ENCODE measurements around the gene TRMT44. TPM values are rescaled to one million over a fixed set of nuclear protein-coding genes. Genes with fewer than 3 reads are reported as not detected.
"Not testable (repeated sequence)": the region's sequence is repeated elsewhere in the genome, so short reads cannot be mapped to it uniquely, and the experiment has no call there.

Gene TRMT44
- total and polyA plus RNA-seq, 7 experiments from 2014 or later: 13.8 to 33.7 (median 29.3) TPM

DNA sequence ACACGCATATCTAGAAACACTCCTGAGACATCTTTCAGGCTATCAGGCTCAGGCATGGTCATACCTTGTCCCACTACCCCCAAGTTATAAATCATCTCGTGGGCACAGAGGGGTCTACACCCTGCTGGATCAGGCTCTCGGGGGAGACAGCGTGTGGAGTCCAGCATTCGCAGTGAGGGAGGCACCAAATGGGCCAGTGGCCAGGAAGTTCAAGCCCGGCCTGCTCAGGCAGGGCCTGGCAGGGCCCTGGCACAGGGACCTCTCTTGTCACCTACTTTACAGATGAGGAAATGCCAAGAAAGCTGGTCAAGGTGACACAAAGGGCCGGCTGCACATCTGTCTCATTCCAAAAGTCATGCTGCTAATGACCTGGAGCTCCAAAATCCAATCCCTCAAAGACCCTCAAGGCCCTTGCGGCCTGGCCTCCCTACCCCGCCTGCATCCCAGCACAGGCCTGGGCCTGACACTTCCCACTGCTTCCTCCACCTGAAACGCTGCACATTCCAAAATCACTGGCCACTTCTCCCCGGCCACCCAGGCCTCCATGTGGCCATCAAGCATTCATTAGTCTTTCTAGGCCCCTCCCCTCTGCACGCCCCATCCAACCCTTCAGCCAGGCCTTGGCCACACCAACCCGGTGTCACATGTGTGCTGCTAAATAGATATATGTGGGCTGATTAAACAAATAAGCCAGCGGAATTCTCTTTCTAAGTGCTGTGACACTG is 35.6 kb upstream of the TRMT44 start:
- Mint-ChIP-seq H3K27me3 (no peaks in the 10 kb centered on the region), H3K27ac (peak overlapping the region in 2 of 9 donors; percentile 46 to 50), H3K36me3 (peaks cover 0 to 42% (median 7%) of the 10 kb centered on the region in 5 donors), H3K4me1 (peaks cover 0 to 9% (median 0%) of the 10 kb centered on the region in 7 donors), H3K4me3 (no peak overlapping the region), H3K9me3 (no peaks in the 10 kb centered on the region)
- no peak for DNase-seq
- ChIA-PET POLR2A (no interaction called here), CTCF (interaction anchor here (0.9 kb wide), 1 partner anchor 228 kb away, joined by 3 read pairs; no protein-coding TSS in a partner anchor)
- no peak for ATAC-seq
- no peak overlapping the region for H3K27ac ChIP-seq (ENCODE audit: low read depth, low read length)
- peaks cover 0 to 46% (median 0%) of the 10 kb centered on the region in 3 experiments for H3K36me3 ChIP-seq (ENCODE audit: control insufficient read depth in 2 of 3, insufficient read depth in 3 of 3, low read length in 3 of 3)
- intact Hi-C loops (cut with micrococcal nuclease): no loop called here
- H3K4me3 ChIP-seq (ENCODE audit: low read length): no peak overlapping the region
- H3K9me3 ChIP-seq (ENCODE audit: control insufficient read depth in 2 of 3, low read length in 3 of 3): no peaks in the 10 kb centered on the region
- no peaks in the 10 kb centered on the region for H3K27me3 ChIP-seq (ENCODE audit: control insufficient read depth in 2 of 2, insufficient read depth in 2 of 2, low read length in 2 of 2)
- peaks cover 0 to 2% of the 10 kb centered on the region in 2 donors for H3K4me1 ChIP-seq (ENCODE audit: control insufficient read depth in 2 of 2, insufficient read depth in 2 of 2, low read length in 2 of 2)

DNA sequence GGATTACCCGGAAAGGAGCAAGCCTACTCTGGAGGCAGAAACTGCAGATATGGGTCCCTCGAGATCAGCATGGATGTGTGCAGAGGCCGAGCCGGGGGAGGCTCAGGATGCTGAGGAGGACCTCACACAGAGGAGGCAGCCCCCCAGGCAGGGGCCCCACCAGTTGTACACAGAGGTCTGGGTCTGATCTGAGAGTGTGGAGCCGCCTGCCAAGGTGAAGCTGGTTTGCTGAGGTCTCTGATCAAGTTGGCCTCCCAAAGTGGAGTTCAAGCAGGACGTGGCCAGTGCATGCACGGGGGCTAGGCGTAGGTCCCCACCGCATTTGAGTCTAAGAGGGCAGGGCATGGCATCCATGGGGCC is 35.1 kb upstream of the TRMT44 start:
- Histone ChIP-seq H3K27me3 (ENCODE audit: control insufficient read depth in 2 of 2, insufficient read depth in 2 of 2, low read length in 2 of 2) (no peaks in the 10 kb centered on the region), H3K36me3 (ENCODE audit: control insufficient read depth in 2 of 3, insufficient read depth in 3 of 3, low read length in 3 of 3) (peaks cover 0 to 47% (median 0%) of the 10 kb centered on the region in 3 experiments), H3K4me3 (ENCODE audit: low read length) (no peak overlapping the region), H3K4me1 (ENCODE audit: control insufficient read depth in 2 of 2, insufficient read depth in 2 of 2, low read length in 2 of 2) (peaks cover 0 to 7% of the 10 kb centered on the region in 2 donors), H3K27ac (ENCODE audit: low read depth, low read length) (no peak overlapping the region), H3K9me3 (ENCODE audit: control insufficient read depth in 2 of 3, low read length in 3 of 3) (no peaks in the 10 kb centered on the region)
- peaks cover 0 to 42% (median 7%) of the 10 kb centered on the region in 5 donors for H3K36me3 Mint-ChIP-seq
- ChIA-PET CTCF (interaction anchor here (0.9 kb wide), 1 partner anchor 229 kb away, joined by 3 read pairs; no protein-coding TSS in a partner anchor), POLR2A (no interaction called here)
- DNase-seq: no peak
- H3K4me3 Mint-ChIP-seq: no peak overlapping the region
- no peaks in the 10 kb centered on the region for H3K27me3 Mint-ChIP-seq
- intact Hi-C loops (cut with micrococcal nuclease): no loop called here
- peaks cover 0 to 10% (median 0%) of the 10 kb centered on the region in 7 donors for H3K4me1 Mint-ChIP-seq
- peak overlapping the region in 1 of 9 donors; percentile 50 for H3K27ac Mint-ChIP-seq
- no peak for ATAC-seq
- H3K9me3 Mint-ChIP-seq: no peaks in the 10 kb centered on the region

- Mint-ChIP-seq H3K36me3 (peaks cover 0 to 42% (median 9%) of the 10 kb centered on the region in 5 donors), H3K4me1 (peaks cover 0 to 14% (median 0%) of the 10 kb centered on the region in 7 donors)
- ATAC-seq; POLR2A ChIA-PET; H3K4me1 ChIP-seq (ENCODE audit: control insufficient read depth in 2 of 2, insufficient read depth in 2 of 2, low read length in 2 of 2); H3K27me3 ChIP-seq (ENCODE audit: control insufficient read depth in 2 of 2, insufficient read depth in 2 of 2, low read length in 2 of 2); DNase-seq; H3K27ac ChIP-seq (ENCODE audit: low read depth, low read length); H3K9me3 Mint-ChIP-seq; H3K27ac Mint-ChIP-seq; H3K4me3 ChIP-seq (ENCODE audit: low read length); intact Hi-C loops (cut with micrococcal nuclease); H3K4me3 Mint-ChIP-seq; H3K27me3 Mint-ChIP-seq; H3K9me3 ChIP-seq (ENCODE audit: control insufficient read depth in 2 of 3, low read length in 3 of 3): not testable (repeated sequence)
- CTCF ChIA-PET: interaction anchor here (0.7 kb wide), 1 partner anchor 231 kb away, joined by 3 read pairs; no protein-coding TSS in a partner anchor
- H3K36me3 ChIP-seq (ENCODE audit: control insufficient read depth in 2 of 3, insufficient read depth in 3 of 3, low read length in 3 of 3): peaks cover 0 to 55% (median 0%) of the 10 kb centered on the region in 3 experiments
Observed at GRCh38 chr4:8406887-8407286, 33.7 kb upstream of the TRMT44 start.

DNA sequence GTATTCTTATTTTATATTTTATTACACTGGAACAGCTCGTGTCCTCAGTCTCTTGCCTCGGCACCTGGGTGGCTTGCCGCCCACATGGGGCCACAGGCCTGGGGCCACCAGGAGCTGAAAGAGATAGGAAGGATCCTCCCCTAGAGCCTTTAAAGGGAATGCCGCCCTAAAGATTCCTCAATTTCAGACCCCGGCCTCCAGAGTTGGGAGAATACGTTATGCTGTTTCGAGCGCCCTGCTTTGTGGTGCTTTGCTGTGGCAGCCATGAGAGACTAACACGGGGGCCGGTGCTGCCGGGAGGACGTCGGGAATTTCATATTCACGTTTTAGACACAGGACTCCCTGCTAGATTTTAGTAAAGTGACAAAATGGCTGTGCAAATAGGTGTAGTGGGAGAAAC is 33.3 kb upstream of the TRMT44 start:
- ATAC-seq: no peak
- Mint-ChIP-seq H3K9me3 (no peaks in the 10 kb centered on the region), H3K4me1 (peaks cover 0 to 14% (median 3%) of the 10 kb centered on the region in 7 donors), H3K27me3 (no peaks in the 10 kb centered on the region), H3K4me3 (no peak overlapping the region), H3K36me3 (peaks cover 0 to 44% (median 9%) of the 10 kb centered on the region in 5 donors), H3K27ac (no peak overlapping the region)
- Histone ChIP-seq H3K27me3 (ENCODE audit: control insufficient read depth in 2 of 2, insufficient read depth in 2 of 2, low read length in 2 of 2) (no peaks in the 10 kb centered on the region), H3K27ac (ENCODE audit: low read depth, low read length) (no peak overlapping the region), H3K4me1 (ENCODE audit: control insufficient read depth in 2 of 2, insufficient read depth in 2 of 2, low read length in 2 of 2) (peaks cover 0 to 8% of the 10 kb centered on the region in 2 donors), H3K36me3 (ENCODE audit: control insufficient read depth in 2 of 3, insufficient read depth in 3 of 3, low read length in 3 of 3) (peaks cover 0 to 59% (median 0%) of the 10 kb centered on the region in 3 experiments), H3K4me3 (ENCODE audit: low read length) (no peak overlapping the region), H3K9me3 (ENCODE audit: control insufficient read depth in 2 of 3, low read length in 3 of 3) (no peaks in the 10 kb centered on the region)
- ChIA-PET CTCF (interaction anchor here (0.7 kb wide), 1 partner anchor 231 kb away, joined by 3 read pairs; no protein-coding TSS in a partner anchor), POLR2A (no interaction called here)
- intact Hi-C loops (cut with micrococcal nuclease): no loop called here
- no peak for DNase-seq

GRCh38 chr4:8407756-8408155 is 32.8 kb upstream of the TRMT44 start:
- DNase-seq: no peak
- H3K9me3 ChIP-seq (ENCODE audit: control insufficient read depth in 2 of 3, low read length in 3 of 3): no peaks in the 10 kb centered on the region
- ATAC-seq: no peak
- ChIA-PET POLR2A (no interaction called here), CTCF (interaction anchor here (0.7 to 1.4 kb wide), 2 partner anchors 166 to 231 kb away, joined by 3 read pairs; no protein-coding TSS in a partner anchor)
- Mint-ChIP-seq H3K27me3 (no peaks in the 10 kb centered on the region), H3K27ac (no peak overlapping the region), H3K9me3 (no peaks in the 10 kb centered on the region), H3K4me3 (no peak overlapping the region), H3K4me1 (peaks cover 0 to 14% (median 5%) of the 10 kb centered on the region in 7 donors), H3K36me3 (peaks cover 0 to 43% (median 11%) of the 10 kb centered on the region in 5 donors)
- H3K36me3 ChIP-seq (ENCODE audit: control insufficient read depth in 2 of 3, insufficient read depth in 3 of 3, low read length in 3 of 3): peaks cover 0 to 62% (median 0%) of the 10 kb centered on the region in 3 experiments
- H3K27ac ChIP-seq (ENCODE audit: low read depth, low read length): no peak overlapping the region
- H3K27me3 ChIP-seq (ENCODE audit: control insufficient read depth in 2 of 2, insufficient read depth in 2 of 2, low read length in 2 of 2): no peaks in the 10 kb centered on the region
- H3K4me1 ChIP-seq (ENCODE audit: control insufficient read depth in 2 of 2, insufficient read depth in 2 of 2, low read length in 2 of 2): peaks cover 0 to 8% of the 10 kb centered on the region in 2 donors
- intact Hi-C loops (cut with micrococcal nuclease): no loop called here
- no peak overlapping the region for H3K4me3 ChIP-seq (ENCODE audit: low read length)

DNA sequence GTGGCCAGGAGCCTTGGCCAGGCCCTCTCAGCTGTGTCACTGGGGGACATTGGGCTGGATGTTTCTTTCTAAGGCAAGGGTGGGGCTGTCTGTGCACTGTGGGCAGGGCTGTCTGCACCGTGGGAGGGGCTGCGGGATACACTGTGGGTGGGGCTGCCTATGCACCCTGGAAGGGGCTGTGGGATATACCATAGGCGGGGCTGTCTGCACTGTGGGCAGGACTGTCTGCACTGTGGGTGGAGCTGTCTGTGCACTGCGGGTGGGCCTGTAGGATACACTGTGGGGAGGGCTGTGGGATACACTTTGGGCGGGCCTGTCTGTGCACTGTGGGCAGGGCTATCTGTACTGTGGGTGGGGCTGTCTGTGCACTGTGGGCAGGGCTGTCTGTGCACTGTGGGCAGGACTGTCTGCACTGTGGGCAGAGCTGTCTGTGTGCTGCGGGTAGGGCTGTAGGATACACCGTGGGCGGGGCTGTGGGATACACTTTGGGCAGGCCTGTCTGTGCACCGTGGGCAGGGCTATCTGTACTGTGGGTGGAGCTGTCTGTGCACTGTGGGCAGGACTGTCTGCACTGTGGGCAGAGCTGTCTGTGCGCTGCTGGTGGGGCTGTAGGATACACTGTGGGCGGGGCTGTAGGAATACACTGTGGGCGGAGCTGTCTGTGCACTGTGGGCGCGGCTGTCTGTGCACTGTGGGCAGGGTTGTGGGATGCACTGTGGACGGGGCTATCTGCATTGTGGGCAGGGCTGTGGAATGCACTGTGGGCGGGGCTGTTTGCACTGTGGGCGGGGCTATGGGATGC is 31.1 kb upstream of the TRMT44 start:
- peak overlapping the region in 4 of 9 donors; percentile 5 to 78 (median 36) for H3K27ac Mint-ChIP-seq
- no peak overlapping the region for H3K27ac ChIP-seq (ENCODE audit: low read depth, low read length)

More for the DNA sequence above, 31.1 kb upstream of the TRMT44 start:
- Histone ChIP-seq H3K27me3 (ENCODE audit: control insufficient read depth in 2 of 2, insufficient read depth in 2 of 2, low read length in 2 of 2) (no peaks in the 10 kb centered on the region), H3K4me1 (ENCODE audit: control insufficient read depth in 2 of 2, insufficient read depth in 2 of 2, low read length in 2 of 2) (peaks cover 0 to 8% of the 10 kb centered on the region in 2 donors), H3K9me3 (ENCODE audit: control insufficient read depth in 2 of 3, low read length in 3 of 3) (no peaks in the 10 kb centered on the region), H3K36me3 (ENCODE audit: control insufficient read depth in 2 of 3, insufficient read depth in 3 of 3, low read length in 3 of 3) (peaks cover 1 to 65% (median 7%) of the 10 kb centered on the region in 3 experiments), H3K4me3 (ENCODE audit: low read length) (no peak overlapping the region)
- Mint-ChIP-seq H3K4me3 (peak overlapping the region in 1 of 10 donors; percentile 15), H3K27me3 (no peaks in the 10 kb centered on the region), H3K4me1 (peaks cover 0 to 16% (median 5%) of the 10 kb centered on the region in 7 donors), H3K9me3 (no peaks in the 10 kb centered on the region), H3K36me3 (peaks cover 9 to 53% (median 15%) of the 10 kb centered on the region in 5 donors)
- intact Hi-C loops (cut with micrococcal nuclease): no loop called here
- ATAC-seq (peak; percentile 89), DNase-seq (peak in 1 of 9 donors; percentile 15)
- ChIA-PET CTCF (interaction anchor here (1.1 to 1.4 kb wide), 2 partner anchors 167 to 233 kb away, joined by 3 to 4 read pairs; no protein-coding TSS in a partner anchor), POLR2A (no interaction called here)
